IMR-90 (cell line): Measurements from ENCODE around the gene OR52I1. TPM values are rescaled to one million over a fixed set of nuclear protein-coding genes. Genes with fewer than 3 reads are reported as not detected.

Source experiments
- ATAC-seq: fragments of 200-7000 bp; cut with Tn5 transposase; 2 replicates; pipeline ENCODE4 v1.9.1; 2020; ENCODE audit warnings: low read depth, mild to moderate bottlenecking, moderate library complexity
- BruUV-seq: library from RNA; stranded (reverse); fragments of 400-500 nt; replicated peaks from 2 replicates; lab custom pipeline; 2021; lab: Mats Ljungman, UMichigan
- CTCF ChIA-PET: fragments of 300-600 bp; formaldehyde crosslinking; extraction: SDS; loops from one replicate; lab custom pipeline; 2021; ENCODE audit warnings: antibody characterized with exemption; lab: Yijun Ruan, JAX
- POLR2A ChIA-PET: fragments of 300-600 bp; sonication (Branson Sonifier 250); formaldehyde crosslinking; loops from one replicate; lab custom pipeline; 2022; ENCODE audit warnings: antibody characterized with exemption; ENCODE audit not compliant: unreplicated experiment; lab: Charles Lee
- DNase-seq: peaks from one replicate; pipeline ENCODE4 v3.0.0; 2013
- H2AFZ ChIP-seq: replicated peaks from 2 replicates; pipeline ENCODE3; 2013; ENCODE audit warnings: low read length, mild to moderate bottlenecking; ENCODE audit not compliant: poor library complexity
- H2AK5ac ChIP-seq: 2 replicates; pipeline ENCODE4 v1.6.1; 2013; ENCODE audit warnings: low read depth, low read length, inconsistent platforms
- H2AK9ac ChIP-seq: replicated peaks from 2 replicates; pipeline ENCODE3; 2013; ENCODE audit warnings: mild to moderate bottlenecking, low read depth, low read length, moderate library complexity; ENCODE audit not compliant: poor library complexity
- H2BK120ac ChIP-seq: 2 replicates; pipeline ENCODE4 v1.6.1; 2013; ENCODE audit warnings: low read depth, low read length, inconsistent platforms
- H2BK15ac ChIP-seq: 3 replicates; pipeline ENCODE4 v1.6.1; 2013; ENCODE audit warnings: low read depth, low read length, inconsistent platforms
- H2BK20ac ChIP-seq: 2 replicates; pipeline ENCODE4 v1.6.1; 2013; ENCODE audit warnings: low read depth, mild to moderate bottlenecking, inconsistent platforms, low read length, moderate library complexity
- H2BK5ac ChIP-seq: 2 replicates; pipeline ENCODE4 v1.6.1; 2013; ENCODE audit warnings: mild to moderate bottlenecking, low read depth, low read length, inconsistent platforms; ENCODE audit not compliant: poor library complexity, severe bottlenecking
- H3K14ac ChIP-seq: replicated peaks from 2 replicates; pipeline ENCODE4 v1.6.1; 2013; ENCODE audit warnings: low read depth, low read length, inconsistent platforms
- H3K18ac ChIP-seq: 2 replicates; pipeline ENCODE4 v1.6.1; 2013; ENCODE audit warnings: low read depth, low read length, control low read depth
- H3K23ac ChIP-seq: 2 replicates; pipeline ENCODE4 v1.6.1; 2013; ENCODE audit warnings: low read depth, low read length, inconsistent platforms
- H3K27ac ChIP-seq: 2 replicates; pipeline ENCODE4 v1.5.1; 2013; ENCODE audit warnings: mild to moderate bottlenecking, control low read depth, low read length; ENCODE audit not compliant: insufficient read depth
- H3K27me3 ChIP-seq: 2 replicates; pipeline ENCODE4 v1.6.1; 2013; ENCODE audit warnings: low read length; ENCODE audit not compliant: control insufficient read depth, insufficient read depth
- H3K36me3 ChIP-seq: 2 replicates; pipeline ENCODE4 v1.6.1; 2013; ENCODE audit warnings: low read length, mixed read lengths; ENCODE audit not compliant: control insufficient read depth, insufficient read depth
- H3K4ac ChIP-seq: 2 replicates; pipeline ENCODE4 v1.6.1; 2013; ENCODE audit warnings: low read depth, low read length, inconsistent platforms
- H3K4me1 ChIP-seq: 2 replicates; pipeline ENCODE4 v1.6.1; 2013; ENCODE audit warnings: low read length, mixed read lengths; ENCODE audit not compliant: control insufficient read depth, insufficient read depth
- H3K4me2 ChIP-seq: 2 replicates; pipeline ENCODE4 v1.6.1; 2013; ENCODE audit warnings: low read depth, mild to moderate bottlenecking, control low read depth, low read length, moderate library complexity
- H3K4me3 ChIP-seq: 2 replicates; pipeline ENCODE4 v1.5.1; 2013; ENCODE audit warnings: low read depth, mild to moderate bottlenecking, control low read depth, low read length, moderate library complexity; ENCODE audit not compliant: insufficient read depth
- H3K56ac ChIP-seq: 2 replicates; pipeline ENCODE4 v1.6.1; 2013; ENCODE audit warnings: low read length, inconsistent platforms; ENCODE audit not compliant: insufficient read depth; ENCODE audit errors: extremely low read depth
- H3K79me1 ChIP-seq, 2 experiments: 2 replicates each; pipeline ENCODE4 v1.6.1; 2013; ENCODE audit warnings: low read length in 2 of 2, inconsistent platforms in 1 of 2, low read depth in 1 of 2
- H3K9ac ChIP-seq: 2 replicates; pipeline ENCODE4 v1.6.1; 2013; ENCODE audit warnings: low read depth, low read length, control low read depth
- H3K9me1 ChIP-seq: 2 replicates; pipeline ENCODE4 v1.6.1; 2013; ENCODE audit warnings: low read length, inconsistent platforms; ENCODE audit not compliant: insufficient read depth
- H3K9me3 ChIP-seq: 2 replicates; pipeline ENCODE4 v1.6.1; 2013; ENCODE audit warnings: low read length; ENCODE audit not compliant: control insufficient read depth, insufficient read depth
- H4K20me1 ChIP-seq: 2 replicates; pipeline ENCODE4 v1.6.1; 2013; ENCODE audit warnings: low read length, inconsistent platforms; ENCODE audit not compliant: insufficient read depth
- H4K5ac ChIP-seq: 2 replicates; pipeline ENCODE4 v1.6.1; 2013; ENCODE audit warnings: mild to moderate bottlenecking, low read depth, low read length, control low read depth
- H4K8ac ChIP-seq, 2 experiments: 2 replicates each; pipeline ENCODE4 v1.6.1; 2013; ENCODE audit warnings: low read depth in 2 of 2, low read length in 2 of 2, control low read depth in 1 of 2, inconsistent platforms in 1 of 2
- H4K91ac ChIP-seq: 2 replicates; pipeline ENCODE4 v1.6.1; 2013; ENCODE audit warnings: low read depth, low read length, inconsistent platforms; ENCODE audit not compliant: insufficient read depth
- CEBPB ChIP-seq: IDR thresholded peaks from 2 replicates; pipeline ENCODE4 v1.6.1; 2012; ENCODE audit warnings: low read depth, low read length, improper control_type of control experiment
- MAFK ChIP-seq: IDR thresholded peaks from 2 replicates; pipeline ENCODE4 v1.6.1; 2012; ENCODE audit warnings: low read depth, low read length, improper control_type of control experiment
- RAD21 ChIP-seq: IDR thresholded peaks from 2 replicates; pipeline ENCODE4 v1.6.1; 2012; ENCODE audit warnings: low read length, improper control_type of control experiment
- RFX5 ChIP-seq: IDR thresholded peaks from 2 replicates; pipeline ENCODE4 v1.8.0; 2012; ENCODE audit warnings: low read depth, mild to moderate bottlenecking, low read length, moderate library complexity
- WGBS, 2 experiments: methylation state at CpG; one replicate each; pipeline versions ENCODE4 v1.1.5 to v1.1.7; 2013; ENCODE audit warnings: missing lambda C conversion rate in 2 of 2; ENCODE audit not compliant: insufficient read length in 1 of 2; ENCODE audit errors: extremely low coverage in 2 of 2; 5-methylcytosine and 5-hydroxymethylcytosine counted together
- dilution Hi-C: fragments of 300-500 bp; cut with HindIII; formaldehyde crosslinking; loops from one replicate; pipeline ENCODE4 v1.14.3; 2018; ENCODE audit warnings: low sequenced_read_pairs; ENCODE audit not compliant: unreplicated experiment
- in situ Hi-C: fragments of 300-500 bp; cut with MboI; formaldehyde crosslinking; loops from 3 replicates; pipeline ENCODE4 v1.14.3; 2019; ENCODE audit warnings: low sequenced_read_pairs, inconsistent platforms, mixed read lengths
- intact Hi-C: fragments of 100-400 bp; cut with micrococcal nuclease; formaldehyde crosslinking; loops from 2 replicates; pipeline ENCODE4 v1.10.0; 2022
- polyA plus RNA-seq, 3 experiments: library from polyadenylated mRNA; depleted of rRNA; stranded (reverse); fragments of >200 nt; gene quantifications; 2 replicates each; pipeline ENCODE4 v1.2.3, GENCODE V29; 2012; ENCODE audit warnings: low replicate concordance in 1 of 3
- total RNA-seq: library from RNA; depleted of rRNA; stranded (reverse); fragments of >200 nt; gene quantifications from 2 replicates; pipeline ENCODE4 v1.2.3, GENCODE V29; 2012

Gene OR52I1
- total and polyA plus RNA-seq, 2 of the 4 experiments (the other 2 are of a cell fraction), result not detected

DNA sequence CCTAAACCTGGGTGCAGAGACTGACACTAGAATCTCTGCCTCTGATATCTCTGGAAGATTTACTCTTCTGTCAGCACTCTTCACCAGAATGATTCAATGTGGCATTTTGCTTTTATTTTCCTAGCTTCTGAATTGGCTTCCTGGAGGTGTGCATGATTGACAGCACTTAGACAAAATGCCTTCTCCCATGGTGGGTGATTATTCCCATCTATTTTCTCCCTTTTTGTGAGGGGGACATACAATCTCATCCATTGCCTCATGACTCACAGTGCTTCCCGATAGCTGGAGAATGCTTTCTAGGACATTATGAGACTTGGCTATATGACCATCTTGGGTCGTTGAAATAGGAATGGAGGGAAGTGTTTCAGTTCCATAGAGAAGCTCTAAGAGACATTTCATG lies 18.1 kb downstream of the OR52I1 start:
- H3K9me1 ChIP-seq, result no peaks in the 10 kb centered on the region
- ChIA-PET CTCF (interaction anchor here (0.7 kb wide), 1 partner anchor 14 kb away, joined by 3 read pairs; no protein-coding TSS in a partner anchor), POLR2A (no interaction called here)
- TF ChIP-seq RFX5, result no peak
- no peak for TF ChIP-seq CEBPB
- TF ChIP-seq RAD21, result no peak
- TF ChIP-seq MAFK, result no peak
- no peak overlapping the region for H3K18ac ChIP-seq
- H3K4ac ChIP-seq, result no peak overlapping the region
- no peak overlapping the region for H2BK120ac ChIP-seq
- no peak overlapping the region for H3K4me2 ChIP-seq
- peaks cover 4% of the 10 kb centered on the region for H3K4me1 ChIP-seq
- H3K4me3 ChIP-seq, result no peak overlapping the region
- intact Hi-C loops (no loop called here), dilution Hi-C loops (no loop called here), in situ Hi-C loops (no loop called here)
- no peak overlapping the region for H4K8ac ChIP-seq
- no TSS peak for BruUV-seq
- no peaks in the 10 kb centered on the region for H3K36me3 ChIP-seq
- no peak overlapping the region for H3K27ac ChIP-seq
- H3K23ac ChIP-seq, result no peak overlapping the region
- H2BK5ac ChIP-seq, result no peak overlapping the region
- H2AK9ac ChIP-seq, result no peak overlapping the region
- peaks cover 2% of the 10 kb centered on the region; the same call in 1 of the 2 replicates for H3K27me3 ChIP-seq
- H3K9me3 ChIP-seq, result no peaks in the 10 kb centered on the region
- WGBS, 2 experiments, result no CpG with 5 or more reads among the region's 2 CpGs
- H2BK15ac ChIP-seq, result no peak overlapping the region
- H3K56ac ChIP-seq, result no peak overlapping the region
- ATAC-seq (no peak), DNase-seq (no peak)
- no peak overlapping the region for H2BK20ac ChIP-seq
- H3K14ac ChIP-seq, result no peak overlapping the region
- no peak overlapping the region for H2AFZ ChIP-seq
- H4K5ac ChIP-seq, result no peak overlapping the region
- H3K79me1 ChIP-seq, result peaks cover 0 to 3% of the 10 kb centered on the region in 2 experiments; a peak in 2 of 4 replicates
- no peaks in the 10 kb centered on the region for H4K20me1 ChIP-seq
- no peak overlapping the region for H2AK5ac ChIP-seq
- no peak overlapping the region for H3K9ac ChIP-seq
- no peak overlapping the region for H4K91ac ChIP-seq
